Measurements from ENCODE around the gene PEX5. TPM values are rescaled to one million over a fixed set of nuclear protein-coding genes. Genes with fewer than 3 reads are reported as not detected.

PEX5 gene
- total RNA-seq, 4 donors from 2014 or later: 58.1 to 70.6 (median 65.7) TPM

DNA sequence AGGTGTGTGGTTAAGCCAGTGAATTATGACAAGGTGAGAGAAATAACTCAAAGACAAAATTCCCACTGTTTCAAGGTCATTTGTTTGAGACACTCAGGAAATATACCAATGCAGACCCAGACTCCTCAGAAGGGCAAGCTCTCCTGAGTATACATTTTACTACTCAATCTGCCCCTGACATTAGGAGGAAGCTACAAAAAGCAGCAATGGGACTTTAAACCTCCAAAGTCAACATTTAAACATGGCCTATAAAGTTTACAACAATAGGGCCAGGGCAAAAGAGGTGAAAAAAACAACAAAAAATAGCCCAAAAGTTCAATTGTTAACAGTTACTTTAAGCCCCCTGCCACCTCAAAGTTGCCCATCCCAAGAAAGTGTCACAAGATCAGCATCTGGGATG, 19.5 kb upstream of the PEX5 start:
- TF ChIP-seq CTCF (IDR thresholded peaks at IDR 0.05) (no peak), EP300 (IDR thresholded peaks at IDR 0.05) (no peak), POLR2A (IDR thresholded peaks at IDR 0.05) (no peak)
- DNase-seq (ENCODE audit: low spot score in 2 of 2): no peak
- H3K4me3 ChIP-seq: no peak overlapping the region
- H3K4me1 ChIP-seq: no peaks in the 10 kb centered on the region
- H3K9me3 ChIP-seq: peaks cover 0 to 17% (median 0%) of the 10 kb centered on the region in 4 donors
- H3K36me3 ChIP-seq: no peaks in the 10 kb centered on the region
- H3K27me3 ChIP-seq: peaks cover 0 to 5% of the 10 kb centered on the region in 2 donors
- H3K27ac ChIP-seq: no peak overlapping the region

- H3K4me3 ChIP-seq: no peak overlapping the region
- TF ChIP-seq CTCF (IDR thresholded peaks at IDR 0.05) (no peak), POLR2A (IDR thresholded peaks at IDR 0.05) (no peak), EP300 (IDR thresholded peaks at IDR 0.05) (no peak)
- DNase-seq (ENCODE audit: low spot score in 2 of 2): no peak
- peaks cover 0 to 17% (median 0%) of the 10 kb centered on the region in 4 donors for H3K9me3 ChIP-seq
- H3K27me3 ChIP-seq: peaks cover 0 to 1% of the 10 kb centered on the region in 2 donors
- H3K4me1 ChIP-seq: no peaks in the 10 kb centered on the region
- H3K36me3 ChIP-seq: no peaks in the 10 kb centered on the region
- H3K27ac ChIP-seq: no peak overlapping the region
- WGBS, 2 donors: 65 to 75% methylated on average over 1 of the region's 1 CpG
These were observed 17.6 kb upstream of the PEX5 start for GRCh38 chr12:7171854-7172253.

DNA sequence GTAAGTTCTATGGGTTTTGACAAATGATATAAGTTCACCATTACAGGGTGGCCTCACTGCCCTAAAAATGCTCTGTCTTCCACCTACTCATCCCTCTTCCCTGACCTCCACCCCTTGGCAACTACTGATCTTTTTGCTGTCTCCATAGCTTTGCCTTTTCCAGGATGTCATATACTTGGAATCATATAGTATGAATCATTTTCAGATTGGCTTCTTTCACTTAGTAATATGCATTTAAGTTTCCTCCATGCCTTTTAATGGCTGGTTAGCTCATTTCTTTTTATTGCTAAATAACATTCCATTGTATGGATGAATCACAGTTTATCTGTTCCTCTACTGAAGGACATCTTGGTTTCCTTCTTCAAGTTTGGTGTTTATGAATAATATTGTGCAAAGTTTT, 14.0 kb upstream of the PEX5 start:
- TF ChIP-seq EP300 (IDR thresholded peaks at IDR 0.05) (no peak), CTCF (IDR thresholded peaks at IDR 0.05) (no peak), POLR2A (IDR thresholded peaks at IDR 0.05) (no peak)
- Histone ChIP-seq H3K4me3 (no peak overlapping the region), H3K27me3 (no peaks in the 10 kb centered on the region), H3K27ac (no peak overlapping the region), H3K4me1 (no peaks in the 10 kb centered on the region), H3K9me3 (peaks cover 0 to 5% (median 0%) of the 10 kb centered on the region in 4 donors), H3K36me3 (no peaks in the 10 kb centered on the region)
- DNase-seq (ENCODE audit: low spot score in 2 of 2): no peak

DNA sequence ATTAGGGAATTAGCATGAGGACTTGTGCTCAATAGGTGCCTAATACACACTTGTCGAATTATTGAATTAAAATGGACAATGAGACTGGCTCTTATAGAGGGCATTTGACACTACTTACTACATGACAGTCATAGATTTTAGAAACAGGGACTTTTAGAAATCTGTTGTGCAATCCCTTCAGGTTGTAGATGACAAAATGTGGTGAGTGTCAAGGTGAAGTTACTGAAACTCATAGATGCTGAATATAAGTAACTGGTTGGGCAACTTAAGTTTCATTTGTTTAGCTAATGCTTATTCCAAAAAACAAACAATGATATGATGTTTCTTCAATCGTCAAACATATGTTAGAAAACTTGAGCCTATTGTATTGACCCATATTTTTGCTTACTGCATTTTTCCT, 12.9 kb upstream of the PEX5 start:
- H3K36me3 ChIP-seq: no peaks in the 10 kb centered on the region
- WGBS, 2 donors: 61 to 76% methylated on average over 2 of the region's 2 CpGs
- no peak for DNase-seq (ENCODE audit: low spot score in 2 of 2)
- no peaks in the 10 kb centered on the region for H3K9me3 ChIP-seq
- no peak overlapping the region for H3K27ac ChIP-seq
- no peaks in the 10 kb centered on the region for H3K27me3 ChIP-seq
- H3K4me3 ChIP-seq: no peak overlapping the region
- no peaks in the 10 kb centered on the region for H3K4me1 ChIP-seq
- no peak for TF ChIP-seq POLR2A (IDR thresholded peaks at IDR 0.05)
- TF ChIP-seq EP300 (IDR thresholded peaks at IDR 0.05): no peak
- TF ChIP-seq CTCF (IDR thresholded peaks at IDR 0.05): no peak

GRCh38 chr12:7178481-7178880, 11.0 kb upstream of the PEX5 start:
- Histone ChIP-seq H3K4me1 (no peaks in the 10 kb centered on the region), H3K27me3 (no peaks in the 10 kb centered on the region), H3K27ac (no peak overlapping the region), H3K36me3 (no peaks in the 10 kb centered on the region), H3K4me3 (no peak overlapping the region), H3K9me3 (no peaks in the 10 kb centered on the region)
- WGBS, 2 donors: 76 to 91% methylated on average over 2 of the region's 2 CpGs
- DNase-seq (ENCODE audit: low spot score in 2 of 2): no peak
- TF ChIP-seq CTCF (IDR thresholded peaks at IDR 0.05) (no peak), EP300 (IDR thresholded peaks at IDR 0.05) (no peak), POLR2A (IDR thresholded peaks at IDR 0.05) (no peak)
